HepG2 (cell line): ENCODE measurements around the gene CUEDC2.

ENCODE experiments used
- ZFP36 ChIP-seq: fragments of 150-350 bp; IDR thresholded peaks from 2 replicates; pipeline ENCODE4 v1.6.1; 2018; ENCODE audit warnings: borderline replicate concordance, low read length, low read depth; ENCODE audit not compliant: partially characterized antibody
- ZMYM3 ChIP-seq: sonication (generic); formaldehyde crosslinking; IDR thresholded peaks from 2 replicates; pipeline ENCODE4 v1.5.1; 2020; ENCODE audit warnings: mild to moderate bottlenecking, missing genetic modification reagents
- TF ChIP-seq, protein P1 (sequence below): sonication (generic); formaldehyde crosslinking; IDR thresholded peaks from 2 replicates; pipeline ENCODE4 v1.9.0; 2021; ENCODE audit warnings: missing genetic modification reagents, mild to moderate bottlenecking, borderline replicate concordance
- TF ChIP-seq, protein P2 (sequence below): sonication (generic); formaldehyde crosslinking; conservative IDR thresholded peaks from 2 replicates; pipeline ENCODE4 v1.4.0; 2020; ENCODE audit warnings: missing genetic modification reagents
- TF ChIP-seq, protein P3 (sequence below): sonication (generic); formaldehyde crosslinking; IDR thresholded peaks from 2 replicates; pipeline ENCODE4 v1.4.0; 2020; ENCODE audit warnings: mild to moderate bottlenecking, missing genetic modification reagents
- TF ChIP-seq, protein P4 (sequence below): sonication (generic); formaldehyde crosslinking; IDR thresholded peaks from 2 replicates; pipeline ENCODE4 v1.5.0; 2020; ENCODE audit warnings: mild to moderate bottlenecking, missing genetic modification reagents, moderate library complexity
- TF ChIP-seq, protein P5 (sequence below): sonication (generic); formaldehyde crosslinking; IDR thresholded peaks from 2 replicates; pipeline ENCODE4 v1.4.0; 2020; ENCODE audit warnings: missing genetic modification reagents, borderline replicate concordance
- TF ChIP-seq, protein P6 (sequence below): sonication (generic); formaldehyde crosslinking; IDR thresholded peaks from 2 replicates; pipeline ENCODE4 v1.4.0; 2020; ENCODE audit warnings: missing genetic modification reagents

DNA sequence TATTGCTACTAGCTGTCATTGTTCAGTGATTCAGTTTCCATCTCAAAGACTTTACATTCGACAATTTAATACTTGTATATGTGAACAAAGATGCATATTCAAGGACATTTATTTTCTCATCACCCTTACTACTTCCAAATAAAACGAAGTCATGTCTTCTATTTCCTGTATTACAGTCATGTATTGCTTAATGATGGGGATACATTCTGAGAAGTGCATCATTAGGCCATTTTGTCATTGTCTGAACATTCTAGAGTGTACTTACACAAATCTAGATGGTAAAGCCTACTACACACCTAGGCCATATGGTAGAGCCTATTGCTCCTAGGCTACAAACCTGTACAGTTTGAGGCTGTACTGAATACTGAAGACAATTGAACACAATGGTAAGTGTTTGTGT, 12.5 kb upstream of the CUEDC2 start:
- TF ChIP-seq, protein P1, sequence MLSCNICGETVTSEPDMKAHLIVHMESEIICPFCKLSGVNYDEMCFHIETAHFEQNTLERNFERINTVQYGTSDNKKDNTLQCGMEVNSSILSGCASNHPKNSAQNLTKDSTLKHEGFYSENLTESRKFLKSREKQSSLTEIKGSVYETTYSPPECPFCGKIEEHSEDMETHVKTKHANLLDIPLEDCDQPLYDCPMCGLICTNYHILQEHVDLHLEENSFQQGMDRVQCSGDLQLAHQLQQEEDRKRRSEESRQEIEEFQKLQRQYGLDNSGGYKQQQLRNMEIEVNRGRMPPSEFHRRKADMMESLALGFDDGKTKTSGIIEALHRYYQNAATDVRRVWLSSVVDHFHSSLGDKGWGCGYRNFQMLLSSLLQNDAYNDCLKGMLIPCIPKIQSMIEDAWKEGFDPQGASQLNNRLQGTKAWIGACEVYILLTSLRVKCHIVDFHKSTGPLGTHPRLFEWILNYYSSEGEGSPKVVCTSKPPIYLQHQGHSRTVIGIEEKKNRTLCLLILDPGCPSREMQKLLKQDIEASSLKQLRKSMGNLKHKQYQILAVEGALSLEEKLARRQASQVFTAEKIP = no peak
- TF ChIP-seq, protein P2, sequence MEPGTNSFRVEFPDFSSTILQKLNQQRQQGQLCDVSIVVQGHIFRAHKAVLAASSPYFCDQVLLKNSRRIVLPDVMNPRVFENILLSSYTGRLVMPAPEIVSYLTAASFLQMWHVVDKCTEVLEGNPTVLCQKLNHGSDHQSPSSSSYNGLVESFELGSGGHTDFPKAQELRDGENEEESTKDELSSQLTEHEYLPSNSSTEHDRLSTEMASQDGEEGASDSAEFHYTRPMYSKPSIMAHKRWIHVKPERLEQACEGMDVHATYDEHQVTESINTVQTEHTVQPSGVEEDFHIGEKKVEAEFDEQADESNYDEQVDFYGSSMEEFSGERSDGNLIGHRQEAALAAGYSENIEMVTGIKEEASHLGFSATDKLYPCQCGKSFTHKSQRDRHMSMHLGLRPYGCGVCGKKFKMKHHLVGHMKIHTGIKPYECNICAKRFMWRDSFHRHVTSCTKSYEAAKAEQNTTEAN (CRISPR knock-in tag) = no peak
- TF ChIP-seq ZMYM3 (CRISPR knock-in tag) (no peak), ZFP36 (no peak)
- TF ChIP-seq, protein P3, sequence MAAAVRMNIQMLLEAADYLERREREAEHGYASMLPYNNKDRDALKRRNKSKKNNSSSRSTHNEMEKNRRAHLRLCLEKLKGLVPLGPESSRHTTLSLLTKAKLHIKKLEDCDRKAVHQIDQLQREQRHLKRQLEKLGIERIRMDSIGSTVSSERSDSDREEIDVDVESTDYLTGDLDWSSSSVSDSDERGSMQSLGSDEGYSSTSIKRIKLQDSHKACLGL (CRISPR knock-in tag) = no peak
- TF ChIP-seq, protein P4, sequence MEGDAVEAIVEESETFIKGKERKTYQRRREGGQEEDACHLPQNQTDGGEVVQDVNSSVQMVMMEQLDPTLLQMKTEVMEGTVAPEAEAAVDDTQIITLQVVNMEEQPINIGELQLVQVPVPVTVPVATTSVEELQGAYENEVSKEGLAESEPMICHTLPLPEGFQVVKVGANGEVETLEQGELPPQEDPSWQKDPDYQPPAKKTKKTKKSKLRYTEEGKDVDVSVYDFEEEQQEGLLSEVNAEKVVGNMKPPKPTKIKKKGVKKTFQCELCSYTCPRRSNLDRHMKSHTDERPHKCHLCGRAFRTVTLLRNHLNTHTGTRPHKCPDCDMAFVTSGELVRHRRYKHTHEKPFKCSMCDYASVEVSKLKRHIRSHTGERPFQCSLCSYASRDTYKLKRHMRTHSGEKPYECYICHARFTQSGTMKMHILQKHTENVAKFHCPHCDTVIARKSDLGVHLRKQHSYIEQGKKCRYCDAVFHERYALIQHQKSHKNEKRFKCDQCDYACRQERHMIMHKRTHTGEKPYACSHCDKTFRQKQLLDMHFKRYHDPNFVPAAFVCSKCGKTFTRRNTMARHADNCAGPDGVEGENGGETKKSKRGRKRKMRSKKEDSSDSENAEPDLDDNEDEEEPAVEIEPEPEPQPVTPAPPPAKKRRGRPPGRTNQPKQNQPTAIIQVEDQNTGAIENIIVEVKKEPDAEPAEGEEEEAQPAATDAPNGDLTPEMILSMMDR (CRISPR knock-in tag) = no peak
- TF ChIP-seq, protein P5, sequence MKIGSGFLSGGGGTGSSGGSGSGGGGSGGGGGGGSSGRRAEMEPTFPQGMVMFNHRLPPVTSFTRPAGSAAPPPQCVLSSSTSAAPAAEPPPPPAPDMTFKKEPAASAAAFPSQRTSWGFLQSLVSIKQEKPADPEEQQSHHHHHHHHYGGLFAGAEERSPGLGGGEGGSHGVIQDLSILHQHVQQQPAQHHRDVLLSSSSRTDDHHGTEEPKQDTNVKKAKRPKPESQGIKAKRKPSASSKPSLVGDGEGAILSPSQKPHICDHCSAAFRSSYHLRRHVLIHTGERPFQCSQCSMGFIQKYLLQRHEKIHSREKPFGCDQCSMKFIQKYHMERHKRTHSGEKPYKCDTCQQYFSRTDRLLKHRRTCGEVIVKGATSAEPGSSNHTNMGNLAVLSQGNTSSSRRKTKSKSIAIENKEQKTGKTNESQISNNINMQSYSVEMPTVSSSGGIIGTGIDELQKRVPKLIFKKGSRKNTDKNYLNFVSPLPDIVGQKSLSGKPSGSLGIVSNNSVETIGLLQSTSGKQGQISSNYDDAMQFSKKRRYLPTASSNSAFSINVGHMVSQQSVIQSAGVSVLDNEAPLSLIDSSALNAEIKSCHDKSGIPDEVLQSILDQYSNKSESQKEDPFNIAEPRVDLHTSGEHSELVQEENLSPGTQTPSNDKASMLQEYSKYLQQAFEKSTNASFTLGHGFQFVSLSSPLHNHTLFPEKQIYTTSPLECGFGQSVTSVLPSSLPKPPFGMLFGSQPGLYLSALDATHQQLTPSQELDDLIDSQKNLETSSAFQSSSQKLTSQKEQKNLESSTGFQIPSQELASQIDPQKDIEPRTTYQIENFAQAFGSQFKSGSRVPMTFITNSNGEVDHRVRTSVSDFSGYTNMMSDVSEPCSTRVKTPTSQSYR (CRISPR knock-in tag) = no peak
- TF ChIP-seq, protein P6, sequence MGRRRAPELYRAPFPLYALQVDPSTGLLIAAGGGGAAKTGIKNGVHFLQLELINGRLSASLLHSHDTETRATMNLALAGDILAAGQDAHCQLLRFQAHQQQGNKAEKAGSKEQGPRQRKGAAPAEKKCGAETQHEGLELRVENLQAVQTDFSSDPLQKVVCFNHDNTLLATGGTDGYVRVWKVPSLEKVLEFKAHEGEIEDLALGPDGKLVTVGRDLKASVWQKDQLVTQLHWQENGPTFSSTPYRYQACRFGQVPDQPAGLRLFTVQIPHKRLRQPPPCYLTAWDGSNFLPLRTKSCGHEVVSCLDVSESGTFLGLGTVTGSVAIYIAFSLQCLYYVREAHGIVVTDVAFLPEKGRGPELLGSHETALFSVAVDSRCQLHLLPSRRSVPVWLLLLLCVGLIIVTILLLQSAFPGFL (CRISPR knock-in tag) = no peak
